Skin epidermis (tissue), 12 donors: ENCODE data around the gene WRAP53.

Experiments
- H3K27ac ChIP-seq, 21 experiments: fragments of 200-600 bp; sonication (generic) in 11 of 21; one replicate each; pipeline ENCODE4 v1.5.0; 2020; ENCODE audit warnings: mild to moderate bottlenecking in 3 of 21, inconsistent platforms in 2 of 21, moderate library complexity in 2 of 21
- H3K4me3 ChIP-seq, 7 experiments: fragments of 200-600 bp; sonication (generic) in 2 of 7; one replicate each; pipeline ENCODE4 v1.5.0; 2020; ENCODE audit warnings: inconsistent platforms in 2 of 7, mild to moderate bottlenecking in 2 of 7, moderate library complexity in 1 of 7

WRAP53 gene

DNA sequence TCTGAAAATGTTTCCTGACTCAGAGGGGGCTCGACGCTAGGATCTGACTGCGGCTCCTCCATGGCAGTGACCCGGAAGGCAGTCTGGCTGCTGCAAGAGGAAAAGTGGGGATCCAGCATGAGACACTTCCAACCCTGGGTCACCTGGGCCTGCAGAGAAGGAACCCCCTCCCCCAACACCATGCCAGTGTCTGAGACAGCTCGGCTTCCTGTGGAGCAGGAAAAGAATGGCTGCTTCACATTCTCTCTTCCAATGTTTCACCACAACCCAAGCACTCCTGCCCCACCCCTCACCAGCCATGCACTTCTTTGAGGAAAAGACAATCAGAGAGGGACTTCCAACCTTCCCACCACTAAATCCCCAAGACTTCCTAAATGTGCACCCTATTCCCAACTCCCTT is 11.7 kb upstream of the WRAP53 start:
- no peak overlapping the region for H3K4me3 ChIP-seq
- H3K27ac ChIP-seq, result no peak overlapping the region

GRCh38 chr17:7677388-7678067 is 10.7 kb upstream of the WRAP53 start:
- H3K4me3 ChIP-seq, result no peak overlapping the region
- no peak overlapping the region for H3K27ac ChIP-seq

DNA sequence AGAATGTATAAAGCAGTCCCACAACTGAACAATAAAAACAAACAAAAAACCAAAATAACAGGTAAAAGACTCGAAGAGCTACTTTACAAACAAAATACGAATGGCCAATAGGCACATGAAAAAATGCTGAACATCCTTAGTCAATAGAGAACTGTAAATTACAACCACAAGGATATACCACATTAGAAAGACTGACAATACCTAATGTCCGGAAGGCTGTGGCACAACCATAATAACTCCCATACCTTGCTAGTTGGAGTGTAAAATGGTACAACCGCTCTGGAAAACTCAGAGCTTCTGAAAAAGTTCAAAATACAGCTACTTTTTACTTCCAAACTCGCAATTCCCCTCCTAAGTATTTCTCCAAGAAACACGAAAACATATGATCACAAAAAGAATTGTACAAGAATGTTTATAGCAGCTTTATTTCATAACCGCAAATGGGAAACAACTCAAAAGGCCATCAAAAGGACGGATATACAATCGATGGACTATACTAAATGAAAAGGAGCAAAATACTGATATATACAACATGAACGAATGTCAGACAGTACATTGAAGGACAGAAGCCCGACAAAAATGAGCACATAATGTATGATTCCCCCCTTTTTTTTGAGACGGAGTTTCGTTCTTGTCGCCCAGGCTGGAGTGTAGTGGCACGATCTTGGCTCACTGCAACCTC is 3.3 kb upstream of the WRAP53 start:
- H3K4me3 ChIP-seq, result peak overlapping the region; percentile 72 to 96 (median 90)
- peak overlapping the region in 20 of 21 experiments; percentile 81 to 99 (median 96) for H3K27ac ChIP-seq

GRCh38 chr17:7685533-7686221 is 2.6 kb upstream of the WRAP53 start:
- Histone ChIP-seq H3K27ac (peak overlapping the region; percentile 81 to 99 (median 95)), H3K4me3 (peak overlapping the region; percentile 72 to 96 (median 90))

GRCh38 chr17:7686222-7687071 is 1.8 kb upstream of the WRAP53 start:
- peak overlapping the region; percentile 81 to 99 (median 95) for H3K27ac ChIP-seq

GRCh38 chr17:7687072-7687907 is 987 bp upstream of the WRAP53 start, which contains the start of gene TP53:
Gene TP53, minus strand, starts transcription at chr17:7687490. Its CDS starts 10,896 bp downstream, at chr17:7676594.
- peak within 1 kb of the TSS; percentile 81 to 99 (median 95) for H3K27ac ChIP-seq
- H3K4me3 ChIP-seq, result peak within 1 kb of the TSS; percentile 72 to 96 (median 90)

More at GRCh38 chr17:7686222-7687071, 1.8 kb upstream of the WRAP53 start:
- peak overlapping the region; percentile 72 to 96 (median 90) for H3K4me3 ChIP-seq

DNA sequence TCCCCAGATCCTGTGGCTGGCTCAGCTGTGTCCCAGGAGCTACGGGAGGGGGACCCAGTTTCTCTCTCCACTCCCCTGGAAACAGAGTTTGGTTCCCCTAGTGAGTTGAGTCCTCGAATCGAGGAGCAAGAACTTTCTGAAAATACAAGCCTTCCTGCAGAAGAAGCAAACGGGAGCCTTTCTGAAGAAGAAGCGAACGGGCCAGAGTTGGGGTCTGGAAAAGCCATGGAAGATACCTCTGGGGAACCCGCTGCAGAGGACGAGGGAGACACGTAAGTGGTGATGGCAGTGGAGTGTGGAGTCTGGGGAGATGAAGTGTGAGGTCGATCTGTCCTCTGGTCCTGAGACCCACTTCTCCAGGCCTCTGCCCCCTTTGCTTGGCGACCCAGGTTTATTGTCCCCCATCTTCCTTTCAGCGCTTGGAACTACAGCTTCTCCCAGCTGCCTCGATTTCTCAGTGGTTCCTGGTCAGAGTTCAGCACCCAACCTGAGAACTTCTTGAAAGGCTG is 585 bp downstream of the WRAP53 start:
- Histone ChIP-seq H3K27ac (peak overlapping the region in 18 of 21 experiments; percentile 4 to 99 (median 68)), H3K4me3 (peak overlapping the region; percentile 72 to 96 (median 90))

GRCh38 chr17:7695586-7695985 is 7.3 kb downstream of the WRAP53 start:
- Histone ChIP-seq H3K4me3 (no peak overlapping the region), H3K27ac (no peak overlapping the region)

DNA sequence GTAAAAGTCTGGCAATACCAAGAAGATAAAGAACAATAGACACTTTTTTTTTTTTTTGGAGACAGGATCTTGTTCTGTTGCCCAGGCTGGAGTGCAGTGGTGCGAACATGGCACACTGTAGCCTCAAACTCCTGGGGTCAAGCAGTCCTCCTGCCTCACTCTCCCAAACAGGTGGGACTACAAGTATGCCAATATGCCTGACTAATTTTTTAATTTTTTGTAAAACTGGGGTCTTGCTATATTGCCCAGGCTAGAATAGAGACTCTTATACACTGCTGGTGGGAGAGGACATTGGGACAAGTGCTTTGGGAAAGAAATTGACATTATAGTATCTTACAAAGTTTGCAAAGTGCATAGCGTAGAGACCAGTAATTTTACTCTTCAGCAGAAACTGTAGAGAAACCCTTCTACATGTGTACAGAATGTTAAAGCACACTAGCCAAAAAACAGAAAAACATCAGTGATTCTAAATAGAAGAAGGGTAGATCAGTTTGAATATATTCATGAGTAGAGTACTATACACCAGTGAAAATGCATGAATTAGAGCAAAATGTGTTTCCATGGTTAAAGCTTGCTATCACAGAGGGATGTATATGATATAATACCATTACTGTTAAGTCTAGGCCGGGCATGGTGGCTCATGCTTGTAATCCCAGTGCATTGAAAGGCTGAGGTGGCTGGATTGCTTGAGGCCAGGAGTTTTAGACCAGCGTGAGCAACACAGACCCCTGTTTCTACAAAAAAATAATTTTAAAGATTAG is 9.7 kb downstream of the WRAP53 start:
- no peak overlapping the region for H3K27ac ChIP-seq
- H3K4me3 ChIP-seq, result no peak overlapping the region

GRCh38 chr17:7700510-7700909 is 12.2 kb downstream of the WRAP53 start:
- no peak overlapping the region for H3K27ac ChIP-seq
- no peak overlapping the region for H3K4me3 ChIP-seq

DNA sequence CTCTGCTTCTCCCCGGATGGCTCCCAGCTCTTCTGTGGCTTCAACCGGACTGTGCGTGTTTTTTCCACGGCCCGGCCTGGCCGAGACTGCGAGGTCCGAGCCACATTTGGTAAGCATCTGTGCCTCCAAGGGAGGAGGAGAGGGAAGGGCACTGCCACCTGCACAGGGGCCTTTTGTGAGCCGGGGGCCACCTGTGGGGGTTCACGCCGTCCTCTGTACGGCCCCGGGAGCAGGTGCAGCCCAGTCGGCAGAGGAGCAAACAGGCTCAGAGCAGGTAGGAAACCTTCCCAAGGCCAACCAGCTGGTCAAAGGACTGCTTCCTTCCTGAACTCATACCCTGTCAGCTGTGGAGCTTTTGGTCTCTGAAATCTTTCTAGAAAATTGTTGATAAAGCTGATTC is 13.4 kb downstream of the WRAP53 start:
- Histone ChIP-seq H3K4me3 (no peak overlapping the region), H3K27ac (no peak overlapping the region)

DNA sequence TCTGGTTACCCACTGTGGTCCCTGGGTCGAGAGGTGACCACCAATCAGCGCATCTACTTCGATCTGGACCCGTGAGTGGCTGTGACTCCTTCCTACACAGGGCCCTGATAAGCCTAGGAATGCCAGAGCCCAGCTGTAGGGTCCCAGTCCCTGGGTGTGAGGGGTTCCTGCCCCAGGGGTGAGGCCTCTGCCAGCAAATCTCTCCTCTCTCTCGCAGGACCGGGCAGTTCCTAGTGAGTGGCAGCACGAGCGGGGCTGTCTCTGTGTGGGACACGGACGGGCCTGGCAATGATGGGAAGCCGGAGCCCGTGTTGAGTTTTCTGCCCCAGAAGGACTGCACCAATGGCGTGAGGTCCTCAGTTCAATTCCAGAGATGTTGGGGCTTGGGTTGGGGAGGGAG is 14.5 kb downstream of the WRAP53 start:
- H3K27ac ChIP-seq, result no peak overlapping the region
- no peak overlapping the region for H3K4me3 ChIP-seq

- Histone ChIP-seq H3K27ac (peak overlapping the region in 2 of 21 experiments; percentile 6 to 48), H3K4me3 (peak overlapping the region in 1 of 7 experiments; percentile 58)
These were observed 15.6 kb downstream of the WRAP53 start for GRCh38 chr17:7703584-7704479.

DNA sequence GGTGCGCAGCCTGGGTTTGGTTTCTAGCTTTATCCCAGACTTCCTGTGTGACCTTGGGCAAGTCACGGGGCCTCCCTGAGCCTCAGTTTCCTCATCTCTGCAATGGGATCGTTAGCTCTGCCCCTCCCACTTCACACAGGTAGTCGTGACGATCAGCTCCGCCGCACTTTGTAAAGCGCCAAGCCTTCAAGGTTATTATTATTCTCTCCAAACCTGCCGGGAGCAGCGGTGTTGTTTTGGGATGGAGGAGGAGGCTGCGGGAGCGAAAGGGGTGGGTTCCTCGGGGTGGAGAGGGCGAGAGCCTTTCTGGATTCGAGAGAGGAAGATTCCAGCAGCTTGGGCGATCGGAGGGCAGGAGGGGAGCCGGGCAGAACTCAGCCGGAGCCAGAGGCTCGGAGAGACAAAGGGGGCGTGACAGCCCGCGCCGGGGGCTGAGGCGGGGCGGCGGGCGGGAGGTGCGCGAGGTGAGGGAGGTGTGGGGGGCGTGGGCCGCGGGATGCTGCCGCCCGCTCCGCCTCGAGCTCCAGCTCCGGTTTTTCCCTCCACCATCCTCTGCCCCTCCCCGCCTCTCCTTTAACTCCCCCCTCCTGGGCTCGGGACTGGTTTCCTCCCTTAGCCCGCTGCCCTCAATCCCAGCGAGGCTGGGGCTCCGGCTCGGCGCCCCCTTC is 16.5 kb downstream of the WRAP53 start, which contains the start of gene EFNB3:
EFNB3 (plus strand) TSS at position 602 of the 668 bp plus-strand sequence. CDS start 397 bp downstream, outside the sequence.
- Histone ChIP-seq H3K4me3 (peak within 1 kb of the TSS; percentile 28 to 58 (median 47)), H3K27ac (peak within 1 kb of the TSS in 11 of 21 experiments; percentile 2 to 67 (median 47))

GRCh38 chr17:7705269-7706255 is 17.3 kb downstream of the WRAP53 start:
- Histone ChIP-seq H3K27ac (peak overlapping the region in 11 of 21 experiments; percentile 2 to 67 (median 47)), H3K4me3 (peak overlapping the region; percentile 28 to 58 (median 47))
